SW480 (cell line): ENCODE data around the gene GRIN3A.
A peak's percentile ranks its signal among the peaks of the same experiment; 100 is the strongest.
"Not testable (repeated sequence)": the region's sequence is repeated elsewhere in the genome, so short reads cannot be mapped to it uniquely, and the experiment has no call there.

Experiments
- DNase-seq: peaks from one replicate; pipeline ENCODE4 v3.0.0-alpha.2; 2016; ENCODE audit warnings: low spot score

Gene GRIN3A

DNA sequence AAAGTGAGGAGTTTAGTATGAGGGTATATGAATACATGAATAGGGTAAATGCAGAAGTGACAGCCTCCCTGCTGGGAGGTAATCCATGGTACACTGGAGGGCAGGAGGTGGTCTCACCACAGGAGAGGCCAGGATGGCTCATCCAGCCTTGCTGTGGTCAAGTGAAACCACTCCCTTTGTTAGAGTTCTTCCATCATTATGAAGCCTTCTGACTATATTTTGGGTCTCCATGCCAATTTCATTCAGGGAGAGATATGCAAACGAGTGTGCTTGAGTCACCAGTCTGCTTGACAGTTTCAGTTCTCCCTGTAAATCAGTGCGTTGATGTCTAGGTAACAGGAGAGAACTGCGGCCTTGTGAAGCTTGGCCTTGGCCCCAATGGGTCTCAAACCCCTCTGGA lies 160.1 kb downstream of the GRIN3A start:
- DNase-seq: no peak

DNA sequence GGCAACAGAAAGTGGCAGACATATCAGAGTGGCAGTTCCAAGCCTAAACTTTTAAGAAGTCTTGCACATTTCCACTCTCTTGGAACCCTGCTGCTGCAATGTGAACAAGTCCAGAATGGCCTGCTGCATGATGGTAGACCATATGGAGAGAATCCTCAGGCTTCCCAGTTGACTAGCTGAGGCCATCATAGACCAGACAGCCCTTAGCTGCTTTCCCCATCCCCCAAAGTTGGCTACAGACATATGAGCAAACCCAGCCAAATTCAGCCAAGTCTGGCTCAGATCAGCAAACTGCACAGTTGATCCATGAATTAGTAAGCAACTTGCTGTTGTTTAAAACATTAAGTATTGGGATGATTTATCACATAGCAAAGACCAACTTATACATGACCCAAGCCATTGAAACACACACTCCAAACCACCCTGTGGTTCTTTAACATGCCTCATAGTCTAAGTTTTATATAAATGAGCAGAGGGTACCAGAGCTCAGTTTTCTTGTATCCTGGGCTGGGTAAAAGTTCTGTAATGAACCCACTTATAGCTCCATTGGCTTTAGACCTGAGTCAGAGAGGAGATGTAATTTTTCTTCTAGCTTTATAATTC lies 163.6 kb downstream of the GRIN3A start:
- DNase-seq: no peak

DNA sequence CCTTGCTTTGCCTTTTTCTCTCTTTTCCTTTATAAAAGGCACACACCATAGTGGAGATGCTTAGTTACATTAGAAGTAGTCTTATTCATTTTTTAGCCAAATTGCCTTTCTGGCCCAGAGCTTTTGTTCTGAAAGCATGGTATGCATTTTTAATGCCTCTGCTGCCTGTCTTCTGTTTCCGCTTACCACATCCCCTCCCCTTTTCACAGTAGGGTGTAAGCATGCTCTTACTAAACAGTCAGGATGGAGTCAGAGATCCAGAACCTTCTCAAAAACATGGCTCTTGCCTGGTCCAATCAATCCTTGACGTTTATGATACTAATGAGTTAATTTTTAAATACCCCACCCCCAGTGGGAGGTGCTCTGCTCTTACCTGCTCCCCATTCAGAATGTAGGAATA lies 166.1 kb downstream of the GRIN3A start:
- no peak for DNase-seq

DNA sequence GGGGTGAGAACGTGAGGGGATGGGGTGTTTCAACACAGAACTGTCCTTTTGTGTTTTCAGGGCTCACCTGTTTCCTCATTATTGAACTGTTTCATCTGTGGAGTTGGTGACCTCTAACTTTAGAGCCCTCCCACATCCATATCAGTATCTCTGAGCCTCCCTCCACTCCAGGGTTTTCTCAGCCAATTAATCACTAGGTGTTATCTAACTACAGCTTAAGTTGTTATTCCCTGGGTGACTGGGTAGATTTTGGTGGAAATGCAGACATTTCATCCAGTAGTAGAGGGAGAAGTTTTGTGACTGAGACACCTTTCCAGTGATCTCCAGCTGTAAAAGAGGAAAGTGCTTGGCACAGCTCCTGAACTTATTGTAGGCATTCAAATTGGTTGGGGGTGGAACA lies 167.3 kb downstream of the GRIN3A start:
- DNase-seq: no peak

DNA sequence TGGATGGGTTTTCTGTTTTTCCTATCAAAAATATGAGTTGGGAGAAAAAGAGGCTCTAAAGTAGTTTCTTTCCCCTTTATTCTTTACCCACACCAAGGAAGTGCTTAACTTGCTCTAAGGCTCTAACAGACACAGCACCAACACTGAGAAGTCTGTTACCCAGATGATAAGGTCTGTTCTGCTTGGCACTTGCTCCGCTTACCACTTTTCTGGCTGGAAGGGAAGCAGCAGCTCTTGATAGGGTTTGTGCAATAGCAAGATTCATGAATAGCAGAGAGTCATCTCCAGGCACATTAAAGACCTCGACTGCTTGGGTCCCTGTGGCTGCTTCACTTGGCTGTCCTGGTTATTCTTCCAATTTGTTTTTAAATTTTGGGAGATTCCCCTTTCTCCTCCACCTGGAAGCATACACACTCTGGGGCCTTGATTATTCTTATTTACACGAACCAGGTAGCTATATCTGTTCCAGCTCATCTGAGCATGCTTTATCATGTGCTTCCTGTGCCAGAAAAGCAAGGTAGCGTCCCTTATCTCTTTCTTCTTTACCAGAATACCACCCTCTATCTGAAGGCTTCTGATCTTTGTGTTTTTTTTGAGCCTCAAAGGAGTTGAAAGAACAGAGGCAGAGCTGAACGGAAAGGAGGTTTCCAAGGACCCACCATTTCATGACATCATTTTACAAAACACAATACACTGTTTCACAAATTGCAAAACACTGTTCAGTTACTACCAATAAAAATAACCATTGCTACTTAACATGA lies 168.5 kb downstream of the GRIN3A start:
- no peak for DNase-seq

DNA sequence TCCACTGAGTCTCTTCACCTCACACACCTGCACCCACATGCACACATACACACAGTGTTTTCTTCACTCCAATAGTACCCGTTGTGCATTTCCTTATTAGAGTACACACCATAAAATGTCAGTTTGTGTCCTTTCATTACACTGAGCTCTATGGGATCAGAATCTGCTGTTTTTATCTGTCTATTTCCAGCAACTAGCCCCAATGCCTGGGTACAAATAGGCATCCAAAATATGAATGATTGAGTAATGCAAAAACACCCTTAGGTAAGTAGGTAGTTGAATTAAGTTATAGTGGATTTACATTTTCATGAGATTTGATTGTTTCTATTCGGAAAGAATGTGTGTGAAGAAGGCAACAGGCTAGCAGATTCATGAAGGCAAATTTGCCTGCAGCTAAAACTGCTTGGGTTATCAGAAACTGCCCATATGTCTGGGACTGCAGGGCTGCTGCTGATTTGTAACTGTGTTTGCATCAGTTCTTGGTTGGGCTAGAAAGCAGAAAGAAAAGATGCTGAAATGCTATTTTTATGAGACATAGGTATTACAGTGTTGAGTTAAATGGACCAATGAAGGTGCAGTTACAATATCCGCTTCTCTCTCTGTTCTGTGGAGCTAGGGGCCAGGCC lies 170.6 kb downstream of the GRIN3A start:
- DNase-seq: no peak

GRCh38 chr9:101566904-101567724 lies 171.3 kb downstream of the GRIN3A start:
- DNase-seq: peak; percentile 25

DNA sequence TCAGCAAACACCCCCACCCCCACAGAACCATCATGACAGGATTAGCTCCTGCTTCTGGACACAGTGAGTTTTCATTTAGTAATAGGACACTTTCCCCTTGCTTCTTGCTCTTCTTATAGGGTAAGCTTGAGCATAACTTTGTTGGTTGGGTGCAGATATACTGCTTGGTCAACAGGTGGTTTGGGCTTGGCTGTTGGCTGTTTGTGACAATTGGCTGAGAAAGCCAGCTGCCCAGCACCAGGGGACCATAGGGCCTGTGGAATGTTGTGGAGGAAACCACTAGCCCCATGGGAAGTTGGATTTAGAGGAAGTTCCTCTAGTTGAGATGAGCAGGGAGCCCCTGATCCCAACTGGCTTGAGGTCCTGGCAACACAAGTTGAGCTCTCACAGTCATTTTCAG lies 174.2 kb downstream of the GRIN3A start:
- DNase-seq: no peak

GRCh38 chr9:101562966-101563365 lies 175.5 kb downstream of the GRIN3A start:
- no peak for DNase-seq

DNA sequence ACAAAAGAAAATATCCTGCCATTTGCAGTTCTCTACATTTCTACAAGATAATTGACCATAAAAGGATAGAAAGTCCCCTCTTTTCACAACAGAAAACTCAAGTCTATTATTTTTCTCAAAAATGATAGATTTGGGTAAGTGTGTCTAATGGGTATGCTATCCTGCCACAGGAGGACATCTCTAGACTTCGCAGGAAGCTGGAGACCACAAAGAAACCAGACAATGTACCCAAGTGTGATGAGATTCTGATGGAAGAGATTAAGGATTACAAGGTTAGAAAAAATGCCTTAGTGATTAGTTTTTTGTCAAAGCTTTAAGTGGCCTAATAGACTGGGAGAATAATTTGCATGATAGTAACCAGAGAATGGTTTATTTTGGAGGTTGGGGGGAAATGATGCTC lies 176.7 kb downstream of the GRIN3A start:
- no peak for DNase-seq

DNA sequence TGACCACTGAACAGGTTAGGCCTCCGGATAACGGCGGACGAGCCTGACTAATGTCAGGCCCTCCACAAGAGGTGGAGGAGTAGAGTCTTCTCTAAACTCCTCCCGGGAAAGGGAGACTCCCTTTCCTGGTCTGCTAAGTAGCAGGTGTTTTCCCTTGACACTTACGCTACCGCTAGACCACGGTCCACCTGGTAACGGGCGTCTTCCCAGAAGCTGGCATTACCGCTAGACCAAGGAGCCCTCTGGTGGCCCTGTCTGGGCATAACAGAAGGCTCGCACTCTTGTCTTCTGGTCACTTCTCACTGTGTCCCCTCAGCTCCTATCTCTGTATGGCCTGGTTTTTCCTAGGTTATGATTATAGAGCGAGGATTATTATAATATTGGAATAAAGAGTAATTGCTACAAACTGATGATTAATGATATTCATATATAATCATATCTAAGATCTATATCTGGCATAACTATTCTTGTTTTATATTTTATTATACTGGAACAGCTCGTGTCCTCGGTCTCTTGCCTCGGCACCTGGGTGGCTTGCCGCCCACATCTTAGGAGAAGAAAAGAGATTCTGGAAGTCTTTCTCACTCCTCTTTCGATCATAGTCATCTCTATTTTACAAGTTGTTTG lies 188.9 kb downstream of the GRIN3A start:
- DNase-seq: not testable (repeated sequence)

GRCh38 chr9:101543098-101543735 lies 195.2 kb downstream of the GRIN3A start:
- no peak for DNase-seq

DNA sequence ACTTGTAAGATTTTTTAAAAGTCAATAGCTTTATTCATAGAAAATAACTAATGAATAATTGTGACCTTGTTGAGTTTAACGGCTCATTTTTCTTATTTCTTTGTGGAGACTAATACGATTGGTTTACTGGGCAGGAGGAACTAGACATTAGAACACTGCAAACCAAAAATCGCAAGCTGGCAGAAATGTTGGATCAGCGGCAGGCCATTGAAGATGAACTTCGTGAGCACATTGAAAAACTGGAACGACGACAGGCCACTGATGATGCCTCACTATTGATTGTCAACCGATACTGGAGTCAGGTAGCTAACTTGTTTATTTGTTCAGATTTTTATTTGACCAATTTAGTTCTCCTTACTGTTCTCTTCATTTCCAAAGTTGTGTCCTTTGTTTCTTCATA lies 198.4 kb downstream of the GRIN3A start:
- DNase-seq: no peak

GRCh38 chr9:101536938-101537337 lies 201.5 kb downstream of the GRIN3A start:
- no peak for DNase-seq

- no peak for DNase-seq
These were observed 202.1 kb downstream of the GRIN3A start for GRCh38 chr9:101536351-101536750.

- peak; percentile 99 for DNase-seq
These were observed 204.9 kb downstream of the GRIN3A start, which contains the start of gene RNF20 for GRCh38 chr9:101533334-101534204. Gene RNF20, plus strand, starts transcription at chr9:101533853. Its CDS starts 1,571 bp downstream, at chr9:101535424.

- DNase-seq: peak; percentile 71
These were observed 208.3 kb downstream of the GRIN3A start for GRCh38 chr9:101530076-101530711.

DNA sequence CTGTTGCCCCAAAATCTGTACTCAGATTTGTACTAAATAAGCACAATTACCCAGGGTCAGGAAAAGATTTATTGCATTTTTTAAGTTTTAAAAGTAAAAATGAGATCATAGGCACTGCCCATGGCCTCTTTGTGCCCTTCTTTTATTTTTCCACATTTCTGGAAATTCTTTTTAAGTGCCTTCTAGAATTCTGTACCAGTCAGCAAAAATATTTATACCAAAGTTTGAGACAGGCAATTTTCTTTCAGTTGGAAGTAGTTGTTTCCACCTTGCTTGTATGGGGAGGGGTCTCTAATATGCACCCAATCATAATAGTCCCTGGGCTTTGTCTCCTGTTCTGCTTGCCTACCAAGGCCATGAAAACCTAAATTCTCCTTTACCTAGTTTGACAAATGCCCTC lies 210.4 kb downstream of the GRIN3A start:
- DNase-seq: no peak

- no peak for DNase-seq
These were observed 211.4 kb downstream of the GRIN3A start for GRCh38 chr9:101527066-101527465.

GRCh38 chr9:101524371-101524770 lies 214.1 kb downstream of the GRIN3A start:
- DNase-seq: no peak
